HG02798 (cell line): ENCODE results near the gene SVIL.
"Not testable (repeated sequence)": the region's sequence is repeated elsewhere in the genome, so short reads cannot be mapped to it uniquely, and the experiment has no call there.

Experiments
- ATAC-seq: cut with Tn5 transposase; IDR thresholded peaks from one replicate; pipeline ENCODE4 v1.9.1; 2021; ENCODE audit warnings: mild to moderate bottlenecking; ENCODE audit not compliant: unreplicated experiment, poor library complexity

SVIL gene

GRCh38 chr10:29582769-29583168 is 52.0 kb downstream of the SVIL start:
- ATAC-seq = not testable (repeated sequence)

GRCh38 chr10:29579455-29579970 is 55.3 kb downstream of the SVIL start:
- no peak for ATAC-seq

GRCh38 chr10:29578457-29578856 is 56.3 kb downstream of the SVIL start:
- ATAC-seq = no peak

GRCh38 chr10:29576681-29577080 is 58.1 kb downstream of the SVIL start:
- ATAC-seq = no peak

GRCh38 chr10:29575098-29575455 is 59.7 kb downstream of the SVIL start:
- ATAC-seq = no peak

- ATAC-seq = not testable (repeated sequence)
These were observed 60.3 kb downstream of the SVIL start for GRCh38 chr10:29574212-29575097.

- not testable (repeated sequence) for ATAC-seq
These were observed 64.5 kb downstream of the SVIL start for GRCh38 chr10:29570248-29570647.

GRCh38 chr10:29569795-29570194 is 65.0 kb downstream of the SVIL start:
- ATAC-seq = no peak

- no peak for ATAC-seq
These were observed 67.8 kb downstream of the SVIL start for GRCh38 chr10:29567003-29567402.

GRCh38 chr10:29566209-29566608 is 68.6 kb downstream of the SVIL start:
- not testable (repeated sequence) for ATAC-seq

- no peak for ATAC-seq
These were observed 71.2 kb downstream of the SVIL start for GRCh38 chr10:29563420-29564035.

GRCh38 chr10:29563006-29563405 is 71.8 kb downstream of the SVIL start:
- peak; percentile 77 for ATAC-seq

GRCh38 chr10:29559996-29560395 is 74.8 kb downstream of the SVIL start:
- ATAC-seq = no peak

GRCh38 chr10:29557665-29558064 is 77.1 kb downstream of the SVIL start:
- ATAC-seq = no peak

- no peak for ATAC-seq
These were observed 78.9 kb downstream of the SVIL start for GRCh38 chr10:29555746-29556481.

- ATAC-seq = no peak
These were observed 79.6 kb downstream of the SVIL start for GRCh38 chr10:29555091-29555745.

- ATAC-seq = no peak
These were observed 80.1 kb downstream of the SVIL start for GRCh38 chr10:29554660-29555059.

GRCh38 chr10:29553544-29554250 is 81.1 kb downstream of the SVIL start:
- no peak for ATAC-seq

GRCh38 chr10:29553116-29553515 is 81.7 kb downstream of the SVIL start:
- not testable (repeated sequence) for ATAC-seq

GRCh38 chr10:29549493-29549892 is 85.3 kb downstream of the SVIL start:
- ATAC-seq = not testable (repeated sequence)
